Measurements from ENCODE around the gene SHC4.
A peak's percentile ranks its signal among the peaks of the same experiment; 100 is the strongest.
"Not testable (repeated sequence)": the region's sequence is repeated elsewhere in the genome, so short reads cannot be mapped to it uniquely, and the experiment has no call there.

SHC4 gene

DNA sequence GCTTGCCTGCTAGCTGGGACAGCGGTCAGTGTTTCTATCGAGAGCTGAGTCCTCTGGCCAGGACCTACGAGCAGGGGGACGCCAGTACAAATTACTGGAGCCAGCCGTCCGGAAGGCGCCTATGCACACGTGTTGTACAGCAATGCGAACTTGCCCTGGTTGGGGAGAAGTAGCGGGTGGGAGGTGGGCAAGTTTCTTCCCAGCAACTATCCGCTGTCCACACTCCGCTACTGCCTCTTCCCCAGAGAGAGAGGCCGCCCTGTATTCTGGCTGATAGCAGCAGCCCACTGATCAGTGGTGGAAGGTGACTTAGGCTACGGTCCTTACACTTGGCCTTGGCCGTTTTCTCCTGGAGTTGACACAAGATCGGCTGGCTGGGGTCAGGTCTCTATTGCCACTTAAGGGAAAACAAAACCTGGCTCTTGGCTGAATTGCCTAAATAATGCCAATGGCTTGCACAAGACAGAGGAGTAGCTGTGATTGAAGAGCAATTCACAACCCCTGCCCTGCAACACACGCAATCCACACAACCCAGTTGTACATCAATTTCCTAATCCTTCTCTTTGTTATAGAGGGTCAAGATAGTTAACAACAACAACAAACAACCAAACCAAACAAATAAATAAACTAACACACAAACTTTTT is 12.8 kb upstream of the SHC4 start:
- Mint-ChIP-seq H3K9me3 (no peaks in the 10 kb centered on the region), H3K4me1 (peaks cover 0 to 1% of the 10 kb centered on the region in 2 donors), H3K27me3 (peaks cover 33 to 60% of the 10 kb centered on the region in 2 donors), H3K36me3 (no peaks in the 10 kb centered on the region), H3K4me3 (peak overlapping the region in 1 of 2 donors; percentile 50), H3K27ac (no peak overlapping the region)
- DNase-seq (no peak), ATAC-seq (replicated peaks) (no peak)

DNA sequence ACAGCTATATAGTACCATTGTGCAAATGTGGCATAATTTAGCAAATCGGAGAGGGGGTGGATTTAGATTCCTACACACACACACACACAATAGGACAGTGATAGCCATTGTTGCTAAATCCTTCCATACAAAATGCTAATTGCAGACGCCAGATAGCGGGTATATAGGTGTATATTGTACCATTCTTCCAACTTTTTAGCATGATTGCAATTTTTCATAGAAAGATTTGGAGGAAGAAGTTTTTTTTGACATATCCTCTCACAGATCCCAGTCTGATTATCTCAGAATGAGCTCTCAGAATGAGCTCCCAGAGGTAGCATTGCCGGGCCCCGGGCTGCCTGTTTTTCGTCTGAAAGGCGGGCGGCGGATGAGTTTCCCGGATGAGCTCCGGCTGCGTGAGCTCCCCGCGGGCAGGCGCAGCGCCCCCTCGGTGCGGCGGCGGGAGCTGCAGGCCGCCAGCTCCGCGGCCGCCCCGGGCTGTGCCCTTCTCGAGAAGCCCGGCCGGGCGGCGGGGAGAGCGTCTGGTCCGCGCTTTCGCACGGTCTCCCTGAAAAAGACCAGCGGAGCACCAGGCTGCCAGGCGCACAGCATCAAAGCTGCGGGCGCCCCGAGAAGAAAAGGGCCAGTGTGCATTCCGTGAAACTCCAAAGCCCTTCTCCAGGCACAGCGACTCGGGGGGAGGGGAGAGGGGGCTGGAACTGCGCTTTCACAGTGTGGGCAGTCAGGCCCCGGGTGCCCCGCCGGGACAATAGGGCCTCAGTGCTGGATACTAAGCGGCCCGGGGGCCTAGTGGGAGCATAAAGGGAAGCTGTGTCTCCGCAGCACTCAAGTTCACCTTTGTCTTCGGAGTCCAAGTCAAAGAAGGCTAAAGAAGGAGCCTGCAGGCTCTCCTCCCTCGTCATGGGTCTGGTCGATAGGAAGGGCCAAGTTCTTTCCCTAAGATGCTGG is 12.0 kb upstream of the SHC4 start:
- H3K9me3 Mint-ChIP-seq = no peaks in the 10 kb centered on the region
- DNase-seq = peak; percentile 69
- H3K4me3 Mint-ChIP-seq = peak overlapping the region; percentile 50 to 75
- H3K4me1 Mint-ChIP-seq = peaks cover 0 to 1% of the 10 kb centered on the region in 2 donors
- H3K27ac Mint-ChIP-seq = peak overlapping the region; percentile 25
- no peaks in the 10 kb centered on the region for H3K36me3 Mint-ChIP-seq
- peaks cover 32 to 58% of the 10 kb centered on the region in 2 donors for H3K27me3 Mint-ChIP-seq
- peak; percentile 98 for ATAC-seq (replicated peaks)

DNA sequence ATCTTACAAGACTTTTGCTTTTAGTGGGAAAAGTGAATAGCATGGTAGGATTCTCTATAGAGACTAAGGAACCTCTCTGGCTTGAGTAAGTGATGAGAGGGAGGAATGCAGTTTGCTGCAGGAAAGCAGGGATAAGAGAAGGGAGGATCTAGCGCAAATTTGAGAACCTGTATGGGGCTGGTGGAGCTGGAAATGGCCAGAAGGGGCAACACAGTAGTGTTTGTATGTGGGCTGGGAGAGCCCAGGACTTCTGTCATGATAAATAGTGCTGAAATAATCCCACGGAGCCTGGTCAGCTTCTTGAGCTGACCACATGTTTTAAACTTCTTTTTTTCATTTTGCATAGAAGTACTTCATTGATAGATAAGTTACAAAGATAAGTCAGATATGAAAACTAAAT is 11.2 kb upstream of the SHC4 start:
- Mint-ChIP-seq H3K36me3 (no peaks in the 10 kb centered on the region), H3K4me3 (no peak overlapping the region), H3K27me3 (peaks cover 37 to 61% of the 10 kb centered on the region in 2 donors), H3K4me1 (peaks cover 0 to 1% of the 10 kb centered on the region in 2 donors), H3K9me3 (no peaks in the 10 kb centered on the region), H3K27ac (no peak overlapping the region)
- ATAC-seq (replicated peaks) = no peak
- no peak for DNase-seq

DNA sequence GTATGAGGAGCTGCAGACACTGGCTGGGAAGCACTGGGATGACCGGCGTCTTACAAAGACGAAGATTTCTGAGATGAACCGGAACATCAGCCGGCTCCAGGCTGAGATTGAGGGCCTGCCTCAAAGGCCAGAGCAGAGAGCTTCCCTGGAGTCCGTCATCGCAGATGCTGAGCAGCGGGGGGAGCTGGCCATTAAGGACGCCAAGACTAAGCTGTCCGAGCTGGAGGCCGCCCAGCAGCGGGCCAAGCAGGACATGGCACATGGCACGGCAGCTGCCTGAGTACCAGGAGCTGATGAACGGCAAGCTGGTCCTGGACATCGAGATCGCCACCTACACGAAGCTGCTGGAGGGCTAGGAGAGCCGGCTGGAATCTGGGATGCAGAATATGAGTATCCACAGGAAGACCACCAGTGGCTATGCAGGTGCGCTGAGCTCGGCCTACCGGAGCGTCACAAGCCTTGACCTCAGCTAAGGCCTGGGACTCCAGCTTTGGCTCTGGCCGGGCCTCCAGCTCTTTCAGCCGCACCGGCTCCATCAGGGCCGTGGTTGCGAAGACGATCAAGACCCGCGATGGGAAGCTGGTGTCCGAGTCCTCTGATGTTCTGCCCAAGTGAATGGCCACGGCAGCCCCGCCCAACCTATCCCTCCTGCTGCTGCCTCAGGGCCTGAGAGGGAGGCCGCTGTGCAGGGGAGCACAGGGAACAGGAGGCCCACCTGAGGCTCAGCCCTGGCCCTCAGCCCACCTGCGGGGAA is 9.2 kb upstream of the SHC4 start:
- Mint-ChIP-seq H3K4me1 (peaks cover 0 to 1% of the 10 kb centered on the region in 2 donors), H3K9me3 (no peaks in the 10 kb centered on the region), H3K4me3 (no peak overlapping the region), H3K27me3 (peaks cover 42 to 58% of the 10 kb centered on the region in 2 donors), H3K36me3 (no peaks in the 10 kb centered on the region), H3K27ac (no peak overlapping the region)
- no peak for DNase-seq
- no peak for ATAC-seq (replicated peaks)

DNA sequence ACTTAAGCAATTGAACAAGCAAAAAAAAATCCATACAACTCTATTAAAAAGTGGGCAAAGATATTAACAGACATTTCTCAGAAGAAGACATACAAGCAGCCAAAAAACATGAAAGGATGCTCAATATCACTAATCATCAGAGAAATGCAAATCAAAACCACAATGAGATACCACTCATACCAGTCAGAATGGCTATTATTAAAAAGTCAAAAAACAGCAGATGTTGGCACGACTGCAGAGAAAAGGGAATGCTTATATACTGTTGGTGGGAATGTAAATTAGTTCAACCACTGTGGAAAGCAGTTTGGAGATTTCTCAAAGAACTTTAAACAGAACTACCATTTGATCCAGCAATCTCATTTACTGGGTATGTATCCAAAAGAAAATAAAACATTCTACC is 7.2 kb upstream of the SHC4 start:
- peaks cover 40 to 43% of the 10 kb centered on the region in 2 donors for H3K27me3 Mint-ChIP-seq
- not testable (repeated sequence) for H3K27ac Mint-ChIP-seq; ATAC-seq (replicated peaks); H3K4me1 Mint-ChIP-seq; DNase-seq; H3K9me3 Mint-ChIP-seq; H3K36me3 Mint-ChIP-seq; H3K4me3 Mint-ChIP-seq

DNA sequence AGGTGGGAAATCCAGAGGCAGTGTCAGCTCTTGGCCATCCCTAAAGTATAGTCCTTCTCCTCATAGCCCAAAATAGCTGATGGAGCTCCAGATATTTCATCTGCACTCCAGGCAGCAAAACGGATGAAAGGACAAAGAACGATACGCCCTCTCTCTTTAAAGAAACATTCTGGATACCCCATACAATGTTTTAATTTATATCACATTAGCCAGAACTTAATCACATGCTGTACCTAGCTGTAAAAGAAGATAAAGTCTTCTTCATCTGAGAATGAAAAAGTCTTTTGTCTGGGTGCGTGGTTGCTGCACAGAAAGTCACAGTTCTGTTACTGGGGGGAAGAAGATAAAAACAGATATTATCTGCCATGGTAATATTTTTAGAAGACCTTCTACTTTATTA is 4.3 kb upstream of the SHC4 start:
- H3K36me3 Mint-ChIP-seq = no peaks in the 10 kb centered on the region
- ATAC-seq (replicated peaks) (no peak), DNase-seq (no peak)
- no peak overlapping the region for H3K27ac Mint-ChIP-seq
- H3K9me3 Mint-ChIP-seq = no peaks in the 10 kb centered on the region
- peaks cover 50 to 59% of the 10 kb centered on the region in 2 donors for H3K27me3 Mint-ChIP-seq
- H3K4me1 Mint-ChIP-seq = peaks cover 13 to 17% of the 10 kb centered on the region in 2 donors
- no peak overlapping the region for H3K4me3 Mint-ChIP-seq

DNA sequence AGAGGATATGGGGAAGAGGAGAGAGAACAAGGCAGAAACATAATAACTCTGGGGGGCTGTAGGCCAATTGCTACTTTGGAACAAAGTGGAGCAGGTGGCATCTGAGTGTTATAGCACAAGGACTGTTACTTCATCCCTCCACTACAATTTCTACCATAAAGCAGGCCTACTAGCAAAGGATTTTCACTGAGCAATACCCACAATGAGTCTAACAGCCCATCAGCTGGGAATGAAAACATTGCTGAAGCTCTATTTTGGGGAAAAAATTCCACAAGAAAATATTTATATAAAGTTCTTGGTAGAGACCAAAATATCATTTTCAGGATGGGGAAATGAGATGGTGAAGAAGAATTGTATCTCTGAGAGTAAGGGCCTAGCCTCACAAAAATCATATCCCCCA is 3.6 kb upstream of the SHC4 start:
- DNase-seq = no peak
- ATAC-seq (replicated peaks) = no peak
- Mint-ChIP-seq H3K27me3 (peaks cover 54 to 56% of the 10 kb centered on the region in 2 donors), H3K4me3 (no peak overlapping the region), H3K4me1 (peaks cover 17 to 21% of the 10 kb centered on the region in 2 donors), H3K36me3 (no peaks in the 10 kb centered on the region), H3K27ac (no peak overlapping the region), H3K9me3 (no peaks in the 10 kb centered on the region)

DNA sequence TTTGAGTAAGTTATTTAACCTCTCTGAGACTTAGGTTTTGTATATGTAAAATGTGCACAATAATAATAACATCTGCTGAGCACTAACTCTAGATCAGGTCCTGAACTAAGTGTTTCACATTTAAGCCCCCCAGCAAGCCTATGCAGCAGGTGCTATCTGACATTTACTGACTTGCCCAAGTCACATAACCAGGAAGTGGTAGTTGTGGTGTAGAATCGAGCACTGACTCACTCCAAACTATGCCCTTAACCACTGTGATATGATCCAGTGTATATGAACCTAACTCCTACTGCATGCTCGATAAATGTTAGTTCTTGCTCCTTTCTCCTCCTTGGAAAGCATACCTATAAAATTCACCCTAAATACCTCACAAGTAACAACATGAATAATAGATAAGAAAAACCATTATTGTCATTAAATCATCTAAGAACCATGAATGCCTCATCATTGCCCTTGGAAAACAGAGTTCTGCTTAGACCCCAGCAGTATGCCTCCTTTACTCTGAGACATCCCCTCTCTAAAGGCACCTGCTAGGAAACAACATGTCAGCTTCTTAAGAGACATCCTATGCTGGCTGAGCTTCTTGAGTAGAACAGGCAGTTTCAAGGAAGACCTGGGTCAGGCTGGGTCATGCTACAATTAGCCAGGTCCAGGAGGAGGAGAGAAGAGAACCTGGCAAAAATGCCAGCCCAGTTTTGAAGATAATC is 3.0 kb upstream of the SHC4 start:
- DNase-seq = no peak
- ATAC-seq (replicated peaks) = peak; percentile 88 to 91
- no peak overlapping the region for H3K27ac Mint-ChIP-seq
- H3K4me1 Mint-ChIP-seq = peaks cover 17 to 21% of the 10 kb centered on the region in 2 donors
- H3K36me3 Mint-ChIP-seq = no peaks in the 10 kb centered on the region
- no peak overlapping the region for H3K4me3 Mint-ChIP-seq
- H3K9me3 Mint-ChIP-seq = no peaks in the 10 kb centered on the region
- peaks cover 49 to 50% of the 10 kb centered on the region in 2 donors for H3K27me3 Mint-ChIP-seq

DNA sequence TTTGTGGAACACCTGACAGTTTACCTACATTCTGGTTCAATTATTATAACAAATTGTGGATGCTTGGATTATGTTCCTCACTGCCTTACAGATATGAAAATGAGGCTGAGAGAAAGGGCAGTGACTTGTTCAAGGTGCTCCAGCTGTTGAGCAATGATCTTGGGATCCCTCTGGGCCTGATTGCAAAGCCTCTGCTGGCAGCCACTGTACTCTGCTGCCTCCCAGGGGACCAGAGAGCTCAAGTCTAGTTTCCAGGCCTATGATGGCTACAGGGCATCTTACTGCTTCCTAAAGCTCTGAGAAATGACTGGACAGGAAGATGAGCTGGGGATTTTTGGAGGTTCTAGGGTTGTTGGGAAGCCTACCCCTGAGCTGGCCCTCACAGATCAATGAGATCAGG is 2.3 kb upstream of the SHC4 start:
- Mint-ChIP-seq H3K4me3 (no peak overlapping the region), H3K27me3 (peaks cover 51 to 56% of the 10 kb centered on the region in 2 donors), H3K36me3 (no peaks in the 10 kb centered on the region), H3K27ac (no peak overlapping the region), H3K4me1 (peaks cover 17 to 21% of the 10 kb centered on the region in 2 donors), H3K9me3 (no peaks in the 10 kb centered on the region)
- DNase-seq (no peak), ATAC-seq (replicated peaks) (peak; percentile 57 to 66)

DNA sequence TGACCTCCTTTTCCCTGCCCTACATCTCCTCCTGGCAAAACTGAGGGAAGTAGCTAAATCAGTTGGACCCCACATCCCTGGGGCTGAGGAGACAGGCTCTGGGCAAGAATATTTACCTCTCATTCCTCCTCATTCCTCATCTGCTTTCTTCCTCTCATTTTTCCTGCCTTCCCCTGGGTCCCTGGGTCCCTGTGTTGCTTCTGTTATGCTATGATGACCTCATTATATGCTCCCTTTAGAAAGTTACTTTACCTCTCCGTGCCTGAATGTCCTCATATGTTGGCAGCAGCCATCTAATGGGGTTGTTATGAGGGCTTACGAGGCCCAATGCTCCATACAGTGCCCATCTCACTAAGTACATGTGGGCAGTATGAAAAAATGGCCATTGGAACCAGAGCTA is 1.2 kb upstream of the SHC4 start:
- Mint-ChIP-seq H3K27ac (no peak overlapping the region), H3K9me3 (no peaks in the 10 kb centered on the region), H3K27me3 (peaks cover 49 to 52% of the 10 kb centered on the region in 2 donors), H3K4me1 (peaks cover 17 to 21% of the 10 kb centered on the region in 2 donors), H3K36me3 (no peaks in the 10 kb centered on the region), H3K4me3 (no peak overlapping the region)
- ATAC-seq (replicated peaks) (no peak), DNase-seq (no peak)

DNA sequence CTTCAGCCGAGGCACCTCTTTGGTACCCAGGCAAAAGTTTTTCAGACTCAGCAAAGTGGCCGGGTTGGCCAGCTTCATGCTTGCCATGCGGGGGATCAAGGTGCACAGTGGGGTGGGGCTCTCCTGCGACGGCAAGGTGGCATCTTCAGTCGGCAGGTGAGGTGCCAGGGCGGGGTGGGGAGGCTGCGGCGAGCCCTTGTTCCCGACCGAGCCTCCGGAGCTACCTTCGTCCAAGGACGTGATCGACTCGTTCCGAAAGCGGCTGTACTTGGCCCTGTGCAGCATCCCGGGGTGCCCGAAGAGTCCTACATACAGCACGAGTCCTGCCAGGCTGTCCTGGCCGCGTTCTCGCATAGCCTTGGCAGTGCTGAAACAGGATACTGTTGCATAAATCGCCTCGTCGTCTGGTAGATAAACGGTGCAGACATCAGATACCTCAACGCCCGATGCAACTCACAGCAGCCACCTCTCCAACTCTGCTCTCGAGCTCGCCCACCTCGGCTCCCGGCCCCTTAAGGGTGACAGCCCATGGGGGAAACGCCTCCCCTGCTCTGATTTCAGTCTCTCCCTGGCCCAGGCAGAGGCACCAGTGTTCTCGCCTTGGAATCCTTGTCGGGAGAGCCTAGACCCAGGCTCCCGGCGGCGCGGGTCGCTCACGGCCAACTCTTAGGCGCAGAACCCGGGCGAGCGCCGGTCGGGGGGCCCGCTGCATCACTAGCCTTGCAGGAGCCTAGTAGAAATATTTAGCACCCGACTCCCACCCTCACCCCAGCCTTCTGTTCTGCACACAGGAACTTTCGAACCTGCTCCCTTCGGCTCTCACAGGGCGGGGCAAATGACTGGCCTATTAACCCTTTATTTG is 826 bp downstream of the SHC4 start:
- H3K36me3 Mint-ChIP-seq = no peaks in the 10 kb centered on the region
- ATAC-seq (replicated peaks) (peak; percentile 15 to 21), DNase-seq (no peak)
- peaks cover 17 to 21% of the 10 kb centered on the region in 2 donors for H3K4me1 Mint-ChIP-seq
- peak overlapping the region; percentile 69 to 74 for H3K4me3 Mint-ChIP-seq
- peaks cover 38 to 58% of the 10 kb centered on the region in 2 donors for H3K27me3 Mint-ChIP-seq
- no peak overlapping the region for H3K27ac Mint-ChIP-seq
- H3K9me3 Mint-ChIP-seq = no peaks in the 10 kb centered on the region

DNA sequence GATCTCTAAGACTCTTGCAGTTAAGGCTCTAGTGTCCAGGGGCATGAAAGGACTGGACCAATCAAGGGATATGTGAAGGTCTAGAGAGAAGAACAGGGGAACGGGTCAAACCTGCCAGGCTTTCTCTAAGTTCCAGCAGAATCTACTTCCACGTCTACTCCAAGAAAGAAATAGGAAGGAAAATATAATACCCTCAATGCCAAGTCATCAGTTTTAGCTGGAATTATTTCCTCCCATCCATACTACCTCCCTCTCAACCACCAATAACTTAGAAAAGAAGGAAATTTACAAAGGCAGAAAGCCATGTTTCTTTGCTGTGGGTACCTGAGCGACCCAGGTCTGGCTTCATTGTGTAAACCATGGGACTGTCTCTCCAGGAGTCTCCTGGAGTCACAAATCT is 7.8 kb downstream of the SHC4 start:
- no peak overlapping the region for H3K27ac Mint-ChIP-seq
- H3K4me1 Mint-ChIP-seq = no peaks in the 10 kb centered on the region
- DNase-seq (no peak), ATAC-seq (replicated peaks) (no peak)
- peaks cover 0 to 3% of the 10 kb centered on the region in 2 donors for H3K9me3 Mint-ChIP-seq
- H3K36me3 Mint-ChIP-seq = no peaks in the 10 kb centered on the region
- no peak overlapping the region for H3K4me3 Mint-ChIP-seq
- peaks cover 26 to 33% of the 10 kb centered on the region in 2 donors for H3K27me3 Mint-ChIP-seq

DNA sequence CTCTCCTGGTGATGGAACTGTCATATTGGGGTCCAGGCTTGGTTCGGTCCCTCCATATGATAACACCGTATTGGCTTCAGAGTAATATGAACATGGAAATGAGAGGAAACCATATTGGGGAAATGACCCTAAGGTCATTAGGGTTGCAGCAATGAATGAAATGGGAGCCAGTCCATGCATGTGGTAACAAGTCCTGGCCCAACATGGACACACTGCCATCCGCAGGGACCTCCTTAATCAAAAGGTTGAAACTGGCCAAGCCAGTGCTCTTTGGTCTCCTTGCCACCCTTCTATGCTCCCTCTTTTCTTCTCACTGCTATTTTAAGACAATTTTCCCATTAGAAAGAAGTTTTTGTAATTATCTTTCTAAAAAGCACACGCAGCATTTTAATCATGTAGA is 8.3 kb downstream of the SHC4 start:
- peaks cover 29 to 35% of the 10 kb centered on the region in 2 donors for H3K27me3 Mint-ChIP-seq
- DNase-seq (no peak), ATAC-seq (replicated peaks) (no peak)
- no peak overlapping the region for H3K27ac Mint-ChIP-seq
- peaks cover 0 to 3% of the 10 kb centered on the region in 2 donors for H3K9me3 Mint-ChIP-seq
- H3K4me1 Mint-ChIP-seq = no peaks in the 10 kb centered on the region
- H3K36me3 Mint-ChIP-seq = no peaks in the 10 kb centered on the region
- no peak overlapping the region for H3K4me3 Mint-ChIP-seq
